Esophagus squamous epithelium (tissue), 5 donors: ENCODE results near the gene C14orf180. TPM values are rescaled to one million over a fixed set of nuclear protein-coding genes. Genes with fewer than 3 reads are reported as not detected.
"Not testable (repeated sequence)": the region's sequence is repeated elsewhere in the genome, so short reads cannot be mapped to it uniquely, and the experiment has no call there.

ENCODE experiments used
- DNase-seq: peaks from one replicate; lab custom pipeline; 2025; lab: John Stamatoyannopoulos, UW
- H3K27ac ChIP-seq, 4 donors: fragments of 200-600 bp; sonication (generic); one replicate each; pipeline ENCODE4 v1.5.1; 2016 to 2019; ENCODE audit warnings: mild to moderate bottlenecking in 1 of 4
- H3K27me3 ChIP-seq, 4 donors: fragments of 200-600 bp; sonication (generic); 1 replicate in 3 of 4; 2 replicates in 1 of 4; pipeline versions ENCODE4 v1.5.1 to v1.6.0; 2017 to 2021; ENCODE audit warnings: antibody characterized with exemption in 1 of 4
- H3K36me3 ChIP-seq, 3 donors: fragments of 200-600 bp; sonication (generic); one replicate each; pipeline ENCODE4 v1.5.1; 2016 to 2019
- H3K4me1 ChIP-seq, 3 donors: fragments of 200-600 bp; sonication (generic); one replicate each; pipeline ENCODE4 v1.5.1; 2017 to 2019
- H3K4me3 ChIP-seq, 4 donors: fragments of 200-600 bp; sonication (generic); 1 replicate in 3 of 4; 2 replicates in 1 of 4; pipeline ENCODE4 v1.5.1; 2016 to 2019; ENCODE audit warnings: mild to moderate bottlenecking in 2 of 4, moderate library complexity in 1 of 4
- H3K9me3 ChIP-seq, 3 donors: fragments of 200-600 bp; sonication (generic); one replicate each; pipeline ENCODE4 v1.5.1; 2016 to 2019
- CTCF ChIP-seq, 6 experiments: fragments of 450-650 bp in 4 of 6; fragments of 200-600 bp in 2 of 6; sonication (generic) in 2 of 6; IDR thresholded peaks; one replicate each; pipeline ENCODE4 v1.5.1; 2016 to 2019; ENCODE audit warnings: antibody characterized with exemption in 6 of 6, mild to moderate bottlenecking in 4 of 6, moderate library complexity in 4 of 6
- POLR2A ChIP-seq, 4 donors: fragments of 450-650 bp; IDR thresholded peaks; one replicate each; pipeline ENCODE4 v1.6.1; 2017; ENCODE audit warnings: antibody characterized with exemption in 4 of 4, mild to moderate bottlenecking in 4 of 4, moderate library complexity in 3 of 4
- WGBS, 2 donors: methylation state at CpG; one replicate each; pipeline ENCODE4 v1.1.5; 2018; 5-methylcytosine and 5-hydroxymethylcytosine counted together
- intact Hi-C: fragments of 100-400 bp; cut with DNase I; formaldehyde crosslinking; loops from one replicate; pipeline ENCODE4 v1.15.0; 2022
- total RNA-seq, 4 donors: library from RNA; depleted of rRNA; stranded (reverse); fragments of >200 nt; gene quantifications; one replicate each; pipeline ENCODE4 v1.1.0, GENCODE V29; 2016
- donor health status: DM: yes; HTN: yes; CAD: no.

Gene C14orf180
- total RNA-seq, 4 donors from 2014 or later, result not detected

DNA sequence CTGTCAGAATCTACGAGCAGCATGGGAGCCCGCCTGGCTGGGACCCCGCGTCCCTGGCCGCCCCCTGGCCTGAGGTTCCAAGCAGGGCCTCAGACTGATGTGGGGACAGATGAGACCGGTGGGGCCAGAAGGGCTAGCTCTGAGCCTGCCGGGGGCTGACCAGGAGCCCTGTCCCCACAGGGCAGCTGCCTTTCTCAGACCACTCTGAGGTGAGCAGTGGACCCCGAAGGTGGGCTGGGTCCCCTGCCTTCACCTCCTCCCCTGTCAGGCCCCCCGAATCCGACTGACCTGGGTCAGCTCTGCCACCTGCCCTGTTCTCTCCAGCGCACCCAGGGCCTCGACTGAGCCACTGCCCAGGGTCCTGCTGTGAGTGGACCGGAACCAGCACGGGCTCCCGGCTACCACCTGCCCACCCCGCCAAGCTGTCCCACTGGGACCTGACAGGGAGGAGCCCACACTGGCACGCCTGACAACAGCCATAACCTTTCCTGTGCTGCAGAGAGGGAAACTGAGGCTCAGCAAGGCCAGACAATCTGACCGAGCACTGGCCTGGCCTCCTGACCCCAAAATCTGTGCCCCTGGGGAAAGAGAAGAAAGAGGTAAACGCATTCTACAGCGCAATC lies 54.7 kb downstream of the C14orf180 start:
- Histone ChIP-seq H3K27me3 (peaks cover 0 to 88% (median 2%) of the 10 kb centered on the region in 4 donors), H3K36me3 (no peaks in the 10 kb centered on the region), H3K27ac (no peak overlapping the region), H3K4me1 (no peaks in the 10 kb centered on the region), H3K9me3 (peaks cover 0 to 6% (median 0%) of the 10 kb centered on the region in 3 donors), H3K4me3 (no peak overlapping the region)
- no peak for TF ChIP-seq CTCF (IDR thresholded peaks at IDR 0.05)
- TF ChIP-seq POLR2A (IDR thresholded peaks at IDR 0.05), result no peak
- intact Hi-C loops, result loop anchor here (10.0 kb wide), 1 partner anchor 489 kb away; no protein-coding TSS in a partner anchor
- no peak for DNase-seq
- WGBS, 2 donors, result 70 to 87% methylated on average over 2 to 3 of the region's 20 CpGs

- Histone ChIP-seq H3K27me3 (peaks cover 0 to 91% (median 3%) of the 10 kb centered on the region in 4 donors), H3K9me3 (no peaks in the 10 kb centered on the region), H3K4me3 (no peak overlapping the region), H3K27ac (no peak overlapping the region), H3K36me3 (no peaks in the 10 kb centered on the region), H3K4me1 (peaks cover 0 to 4% (median 0%) of the 10 kb centered on the region in 3 donors)
- no peak for TF ChIP-seq CTCF (IDR thresholded peaks at IDR 0.05)
- 60% methylated on average over 1 of the region's 26 CpGs; no CpG with 5 or more reads in 1 of the 2 donors for WGBS, 2 donors
- intact Hi-C loops, result loop anchor here (10.0 kb wide), 1 partner anchor 490 kb away; no protein-coding TSS in a partner anchor
- DNase-seq, result no peak
Measured at GRCh38 chr14:104634886-104635570, 55.5 kb downstream of the C14orf180 start.

DNA sequence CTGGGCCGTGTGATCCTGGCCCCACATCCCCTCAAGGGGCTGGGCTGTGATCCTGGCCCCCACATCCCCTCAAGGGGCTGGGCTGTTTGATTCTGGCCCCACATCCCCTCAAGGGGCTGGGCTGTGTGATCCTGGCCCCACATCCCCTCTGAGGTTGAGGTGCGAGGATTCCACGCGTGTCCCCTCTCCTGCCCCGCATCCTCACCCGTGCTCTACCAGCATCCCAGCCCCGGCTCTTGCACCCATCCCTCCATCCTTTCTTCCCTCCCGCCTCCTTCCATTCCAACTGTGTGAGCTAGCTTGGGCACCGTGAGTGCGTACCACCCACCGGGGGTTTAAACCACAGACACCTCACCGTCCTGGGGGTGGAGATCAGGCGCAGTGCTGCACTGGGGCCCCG lies 56.2 kb downstream of the C14orf180 start:
- H3K27ac ChIP-seq, result no peak overlapping the region
- peaks cover 0 to 96% (median 4%) of the 10 kb centered on the region in 4 donors for H3K27me3 ChIP-seq
- intact Hi-C loops, result loop anchor here (10.0 kb wide), 1 partner anchor 491 kb away; no protein-coding TSS in a partner anchor
- H3K4me1 ChIP-seq, result peaks cover 0 to 7% (median 0%) of the 10 kb centered on the region in 3 donors
- 71 to 77% methylated on average over 6 to 7 of the region's 14 CpGs for WGBS, 2 donors
- H3K4me3 ChIP-seq, result no peak overlapping the region
- no peaks in the 10 kb centered on the region for H3K36me3 ChIP-seq
- no peak for DNase-seq
- H3K9me3 ChIP-seq, result no peaks in the 10 kb centered on the region
- no peak for TF ChIP-seq CTCF (IDR thresholded peaks at IDR 0.05)
- no peak for TF ChIP-seq POLR2A (IDR thresholded peaks at IDR 0.05)

- H3K9me3 ChIP-seq, result no peaks in the 10 kb centered on the region
- 72% methylated on average over 9 to 11 of the region's 11 CpGs for WGBS, 2 donors
- intact Hi-C loops, result loop anchor here (10.0 kb wide), 1 partner anchor 491 kb away; no protein-coding TSS in a partner anchor
- TF ChIP-seq POLR2A (IDR thresholded peaks at IDR 0.05) (no peak), CTCF (IDR thresholded peaks at IDR 0.05) (no peak)
- H3K4me1 ChIP-seq, result peaks cover 0 to 7% (median 0%) of the 10 kb centered on the region in 3 donors
- H3K4me3 ChIP-seq, result no peak overlapping the region
- H3K36me3 ChIP-seq, result no peaks in the 10 kb centered on the region
- no peak for DNase-seq
- peaks cover 0 to 96% (median 4%) of the 10 kb centered on the region in 4 donors for H3K27me3 ChIP-seq
- no peak overlapping the region for H3K27ac ChIP-seq
Measured at GRCh38 chr14:104636131-104636530, 56.6 kb downstream of the C14orf180 start.

GRCh38 chr14:104636846-104637545 lies 57.4 kb downstream of the C14orf180 start:
- intact Hi-C loops, result loop anchor here (10.0 kb wide), 1 partner anchor 492 kb away; no protein-coding TSS in a partner anchor
- WGBS, 2 donors, result 54 to 55% methylated on average over 12 to 23 of the region's 39 CpGs
- H3K4me1 ChIP-seq, H3K4me3 ChIP-seq, H3K27ac ChIP-seq, DNase-seq, H3K36me3 ChIP-seq, H3K9me3 ChIP-seq: not testable (repeated sequence)
- H3K27me3 ChIP-seq, result peaks cover 0 to 89% (median 4%) of the 10 kb centered on the region in 4 donors
